Liver (tissue), 9 donors: ENCODE data around the gene PLCB1. TPM values are rescaled to one million over a fixed set of nuclear protein-coding genes. Genes with fewer than 3 reads are reported as not detected.
"Not testable (repeated sequence)": the region's sequence is repeated elsewhere in the genome, so short reads cannot be mapped to it uniquely, and the experiment has no call there.

Source experiments
- DNase-seq: peaks from one replicate; pipeline ENCODE4 v3.0.0-alpha.2; 2017; ENCODE audit warnings: low spot score
- H3K27ac ChIP-seq, 2 donors: one replicate each; pipeline ENCODE4 v1.7.0; 2013; ENCODE audit warnings: inconsistent platforms in 2 of 2, low read length in 2 of 2, control low read depth in 1 of 2, low read depth in 1 of 2, mild to moderate bottlenecking in 1 of 2
- H3K27me3 ChIP-seq, 4 donors: one replicate each; pipeline versions ENCODE4 v1.6.1 to v1.7.0; 2013; ENCODE audit warnings: low read length in 3 of 4, inconsistent platforms in 1 of 4, mild to moderate bottlenecking in 1 of 4, moderate library complexity in 1 of 4; ENCODE audit not compliant: control insufficient read depth in 4 of 4, insufficient read depth in 4 of 4
- H3K36me3 ChIP-seq, 4 donors: one replicate each; pipeline versions ENCODE4 v1.6.1 to v1.7.0; 2013; ENCODE audit warnings: low read length in 3 of 4, mild to moderate bottlenecking in 3 of 4, low read depth in 1 of 4, moderate library complexity in 1 of 4; ENCODE audit not compliant: control insufficient read depth in 4 of 4, insufficient read depth in 3 of 4
- H3K4me1 ChIP-seq, 4 donors: one replicate each; pipeline versions ENCODE4 v1.6.1 to v1.7.0; 2013; ENCODE audit warnings: low read length in 3 of 4, mild to moderate bottlenecking in 3 of 4, moderate library complexity in 1 of 4; ENCODE audit not compliant: control insufficient read depth in 4 of 4, insufficient read depth in 4 of 4
- H3K4me3 ChIP-seq, 3 donors: one replicate each; pipeline versions ENCODE4 v1.6.1 to v1.7.0; 2013; ENCODE audit warnings: low read length in 3 of 3, control low read depth in 1 of 3, low read depth in 1 of 3, mild to moderate bottlenecking in 1 of 3
- H3K9ac ChIP-seq, 2 donors: one replicate each; pipeline ENCODE4 v1.7.0; 2013; ENCODE audit warnings: low read length in 2 of 2, mild to moderate bottlenecking in 2 of 2, moderate library complexity in 2 of 2, control low read depth in 1 of 2, low read depth in 1 of 2
- H3K9me3 ChIP-seq, 4 donors: one replicate each; pipeline versions ENCODE4 v1.6.1 to v1.7.0; 2013; ENCODE audit warnings: low read length in 3 of 4; ENCODE audit not compliant: control insufficient read depth in 4 of 4
- EGR1 ChIP-seq, 2 donors: IDR thresholded peaks; 2 replicates each; pipeline ENCODE4 v1.6.1; 2016 to 2018; ENCODE audit warnings: antibody characterized with exemption in 2 of 2, low read depth in 2 of 2
- FOXA2 ChIP-seq: IDR thresholded peaks from 2 replicates; pipeline ENCODE4 v1.6.1; 2016; ENCODE audit warnings: antibody characterized with exemption
- GABPA ChIP-seq, 2 donors: IDR thresholded peaks in 1 of 2; conservative IDR thresholded peaks in 1 of 2; 2 replicates each; pipeline ENCODE4 v1.6.1; 2016; ENCODE audit warnings: antibody characterized with exemption in 2 of 2, mild to moderate bottlenecking in 1 of 2, moderate library complexity in 1 of 2
- HNF4A ChIP-seq, 2 donors: conservative IDR thresholded peaks; 2 replicates each; pipeline ENCODE4 v1.6.1; 2016; ENCODE audit warnings: antibody characterized with exemption in 2 of 2, mild to moderate bottlenecking in 2 of 2
- HNF4G ChIP-seq: IDR thresholded peaks from 2 replicates; pipeline ENCODE4 v1.6.1; 2016; ENCODE audit warnings: antibody characterized with exemption
- JUND ChIP-seq, 2 donors: IDR thresholded peaks; 2 replicates each; pipeline ENCODE4 v1.6.1; 2016; ENCODE audit warnings: antibody characterized with exemption in 2 of 2
- NR2F2 ChIP-seq: IDR thresholded peaks from 2 replicates; pipeline ENCODE4 v1.6.1; 2016; ENCODE audit warnings: antibody characterized with exemption
- RXRA ChIP-seq, 2 donors: IDR thresholded peaks; 2 replicates each; pipeline ENCODE4 v1.6.1; 2017 to 2018; ENCODE audit warnings: antibody characterized with exemption in 2 of 2, mild to moderate bottlenecking in 1 of 2
- SP1 ChIP-seq: IDR thresholded peaks from 2 replicates; pipeline ENCODE4 v1.6.1; 2018; ENCODE audit warnings: antibody characterized with exemption, mild to moderate bottlenecking
- TAF1 ChIP-seq: conservative IDR thresholded peaks from 2 replicates; pipeline ENCODE4 v1.6.1; 2016; ENCODE audit warnings: antibody characterized with exemption, mild to moderate bottlenecking
- YY1 ChIP-seq: IDR thresholded peaks from 2 replicates; pipeline ENCODE4 v1.6.1; 2016; ENCODE audit warnings: antibody characterized with exemption, mild to moderate bottlenecking
- WGBS: extraction: QIAGEN DNeasy Blood & Tissue Kit; methylation state at CpG from one replicate; pipeline ENCODE4 v1.1.7; 2013; 5-methylcytosine and 5-hydroxymethylcytosine counted together
- polyA plus RNA-seq, 2 donors: library from polyadenylated mRNA; stranded (reverse) in 1 of 2; unstranded in 1 of 2; fragments of 200-250 nt in 1 of 2; fragments of >200 nt in 1 of 2; fragmentation: Nextera tagmentation in 1 of 2; extraction: Ambion mirVana in 1 of 2; gene quantifications; one replicate each; pipeline versions ENCODE4 v1.2.1 to v1.2.3, GENCODE V29; 2013 to 2015
- total RNA-seq, 2 donors: library from RNA; depleted of rRNA; stranded (reverse); fragments of >200 nt; gene quantifications; one replicate each; pipeline ENCODE4 v1.2.3, GENCODE V29; 2014
- TF ChIP-seq, protein P1 (sequence below): fragments of 150-350 bp; IDR thresholded peaks from 2 replicates; pipeline ENCODE4 v1.5.1; 2017; ENCODE audit warnings: improper control_type of control experiment, low read depth, low read length; ENCODE audit not compliant: missing input control
- TF ChIP-seq, protein P2 (sequence below): IDR thresholded peaks from 2 replicates; pipeline ENCODE4 v1.6.1; 2016; ENCODE audit warnings: antibody characterized with exemption, mild to moderate bottlenecking
- TF ChIP-seq, protein P3 (sequence below): IDR thresholded peaks from 2 replicates; pipeline ENCODE4 v1.6.1; 2016; ENCODE audit warnings: antibody characterized with exemption
- TF ChIP-seq, protein P4 (sequence below): IDR thresholded peaks from 2 replicates; pipeline ENCODE4 v1.6.1; 2016; ENCODE audit warnings: antibody characterized with exemption
- donor health status: healthy.
- donor health status: healthy.
- donor health status: healthy.
- donor health status: healthy.
- donor health status: healthy.

The PLCB1 gene
- total and polyA plus RNA-seq, 4 donors: 3.7 to 13.5 (median 5.9) TPM

DNA sequence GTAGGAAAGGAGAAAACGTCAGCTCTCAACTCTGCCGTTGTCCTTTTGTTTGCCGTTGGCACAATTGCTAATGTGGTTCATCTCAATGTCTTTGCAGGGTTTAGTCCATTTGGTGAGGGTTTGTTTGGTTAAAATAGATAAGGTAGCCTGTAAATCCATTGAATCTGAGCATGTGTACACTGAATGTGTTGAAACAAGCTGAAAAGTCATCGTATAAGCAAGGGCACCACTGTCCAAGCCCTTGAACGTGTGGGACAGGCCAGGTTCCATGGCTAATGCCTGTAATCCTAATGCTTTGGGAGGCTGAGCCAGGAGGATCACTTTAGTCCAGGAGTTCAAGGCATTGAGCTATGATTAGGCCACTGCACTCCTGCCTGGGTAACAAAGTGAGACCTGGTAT lies 712.1 kb downstream of the PLCB1 start:
- H3K9ac ChIP-seq: no peak overlapping the region
- no peaks in the 10 kb centered on the region for H3K9me3 ChIP-seq
- 77% methylated on average over 5 of the region's 5 CpGs for WGBS
- H3K27ac ChIP-seq: no peak overlapping the region
- H3K4me1 ChIP-seq: no peaks in the 10 kb centered on the region
- H3K4me3 ChIP-seq: no peak overlapping the region
- no peaks in the 10 kb centered on the region for H3K36me3 ChIP-seq
- no peaks in the 10 kb centered on the region for H3K27me3 ChIP-seq
- no peak for DNase-seq
- no peak for TF ChIP-seq HNF4G
- TF ChIP-seq JUND (IDR thresholded peaks at IDR 0.05): no peak
- no peak for TF ChIP-seq EGR1 (IDR thresholded peaks at IDR 0.05; ENCODE audit: low read depth in 2 of 2)
- no peak for TF ChIP-seq NR2F2
- TF ChIP-seq RXRA (IDR thresholded peaks at IDR 0.05): no peak
- TF ChIP-seq, protein P1, sequence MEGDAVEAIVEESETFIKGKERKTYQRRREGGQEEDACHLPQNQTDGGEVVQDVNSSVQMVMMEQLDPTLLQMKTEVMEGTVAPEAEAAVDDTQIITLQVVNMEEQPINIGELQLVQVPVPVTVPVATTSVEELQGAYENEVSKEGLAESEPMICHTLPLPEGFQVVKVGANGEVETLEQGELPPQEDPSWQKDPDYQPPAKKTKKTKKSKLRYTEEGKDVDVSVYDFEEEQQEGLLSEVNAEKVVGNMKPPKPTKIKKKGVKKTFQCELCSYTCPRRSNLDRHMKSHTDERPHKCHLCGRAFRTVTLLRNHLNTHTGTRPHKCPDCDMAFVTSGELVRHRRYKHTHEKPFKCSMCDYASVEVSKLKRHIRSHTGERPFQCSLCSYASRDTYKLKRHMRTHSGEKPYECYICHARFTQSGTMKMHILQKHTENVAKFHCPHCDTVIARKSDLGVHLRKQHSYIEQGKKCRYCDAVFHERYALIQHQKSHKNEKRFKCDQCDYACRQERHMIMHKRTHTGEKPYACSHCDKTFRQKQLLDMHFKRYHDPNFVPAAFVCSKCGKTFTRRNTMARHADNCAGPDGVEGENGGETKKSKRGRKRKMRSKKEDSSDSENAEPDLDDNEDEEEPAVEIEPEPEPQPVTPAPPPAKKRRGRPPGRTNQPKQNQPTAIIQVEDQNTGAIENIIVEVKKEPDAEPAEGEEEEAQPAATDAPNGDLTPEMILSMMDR: no peak
- no peak for TF ChIP-seq SP1
- TF ChIP-seq YY1: no peak
- TF ChIP-seq, protein P2, sequence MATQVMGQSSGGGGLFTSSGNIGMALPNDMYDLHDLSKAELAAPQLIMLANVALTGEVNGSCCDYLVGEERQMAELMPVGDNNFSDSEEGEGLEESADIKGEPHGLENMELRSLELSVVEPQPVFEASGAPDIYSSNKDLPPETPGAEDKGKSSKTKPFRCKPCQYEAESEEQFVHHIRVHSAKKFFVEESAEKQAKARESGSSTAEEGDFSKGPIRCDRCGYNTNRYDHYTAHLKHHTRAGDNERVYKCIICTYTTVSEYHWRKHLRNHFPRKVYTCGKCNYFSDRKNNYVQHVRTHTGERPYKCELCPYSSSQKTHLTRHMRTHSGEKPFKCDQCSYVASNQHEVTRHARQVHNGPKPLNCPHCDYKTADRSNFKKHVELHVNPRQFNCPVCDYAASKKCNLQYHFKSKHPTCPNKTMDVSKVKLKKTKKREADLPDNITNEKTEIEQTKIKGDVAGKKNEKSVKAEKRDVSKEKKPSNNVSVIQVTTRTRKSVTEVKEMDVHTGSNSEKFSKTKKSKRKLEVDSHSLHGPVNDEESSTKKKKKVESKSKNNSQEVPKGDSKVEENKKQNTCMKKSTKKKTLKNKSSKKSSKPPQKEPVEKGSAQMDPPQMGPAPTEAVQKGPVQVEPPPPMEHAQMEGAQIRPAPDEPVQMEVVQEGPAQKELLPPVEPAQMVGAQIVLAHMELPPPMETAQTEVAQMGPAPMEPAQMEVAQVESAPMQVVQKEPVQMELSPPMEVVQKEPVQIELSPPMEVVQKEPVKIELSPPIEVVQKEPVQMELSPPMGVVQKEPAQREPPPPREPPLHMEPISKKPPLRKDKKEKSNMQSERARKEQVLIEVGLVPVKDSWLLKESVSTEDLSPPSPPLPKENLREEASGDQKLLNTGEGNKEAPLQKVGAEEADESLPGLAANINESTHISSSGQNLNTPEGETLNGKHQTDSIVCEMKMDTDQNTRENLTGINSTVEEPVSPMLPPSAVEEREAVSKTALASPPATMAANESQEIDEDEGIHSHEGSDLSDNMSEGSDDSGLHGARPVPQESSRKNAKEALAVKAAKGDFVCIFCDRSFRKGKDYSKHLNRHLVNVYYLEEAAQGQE: no peak
- TF ChIP-seq, protein P3, sequence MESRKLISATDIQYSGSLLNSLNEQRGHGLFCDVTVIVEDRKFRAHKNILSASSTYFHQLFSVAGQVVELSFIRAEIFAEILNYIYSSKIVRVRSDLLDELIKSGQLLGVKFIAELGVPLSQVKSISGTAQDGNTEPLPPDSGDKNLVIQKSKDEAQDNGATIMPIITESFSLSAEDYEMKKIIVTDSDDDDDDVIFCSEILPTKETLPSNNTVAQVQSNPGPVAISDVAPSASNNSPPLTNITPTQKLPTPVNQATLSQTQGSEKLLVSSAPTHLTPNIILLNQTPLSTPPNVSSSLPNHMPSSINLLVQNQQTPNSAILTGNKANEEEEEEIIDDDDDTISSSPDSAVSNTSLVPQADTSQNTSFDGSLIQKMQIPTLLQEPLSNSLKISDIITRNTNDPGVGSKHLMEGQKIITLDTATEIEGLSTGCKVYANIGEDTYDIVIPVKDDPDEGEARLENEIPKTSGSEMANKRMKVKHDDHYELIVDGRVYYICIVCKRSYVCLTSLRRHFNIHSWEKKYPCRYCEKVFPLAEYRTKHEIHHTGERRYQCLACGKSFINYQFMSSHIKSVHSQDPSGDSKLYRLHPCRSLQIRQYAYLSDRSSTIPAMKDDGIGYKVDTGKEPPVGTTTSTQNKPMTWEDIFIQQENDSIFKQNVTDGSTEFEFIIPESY: no peak

DNA sequence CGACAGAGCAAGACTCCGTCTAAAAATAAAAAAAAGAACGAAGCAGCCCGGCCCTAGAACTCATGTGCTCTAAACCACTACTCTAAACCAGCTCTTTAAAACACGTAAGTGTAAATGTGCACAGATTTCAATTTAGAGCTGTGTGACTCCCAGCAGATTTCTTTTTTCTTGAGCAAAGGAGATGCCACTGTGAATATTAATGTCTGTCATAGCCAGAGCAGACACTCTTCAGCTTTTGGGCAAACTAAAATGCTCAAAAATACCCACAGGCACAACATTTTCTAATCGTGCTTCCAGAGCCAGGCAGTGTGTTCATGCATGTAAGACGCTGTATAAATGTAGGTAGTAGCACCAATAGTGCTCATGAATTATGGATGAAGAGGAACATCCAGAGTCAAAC lies 717.9 kb downstream of the PLCB1 start:
- no peaks in the 10 kb centered on the region for H3K36me3 ChIP-seq
- WGBS: 93% methylated on average over 7 of the region's 7 CpGs
- no peak overlapping the region for H3K4me3 ChIP-seq
- no peaks in the 10 kb centered on the region for H3K9me3 ChIP-seq
- DNase-seq: no peak
- peaks cover 0 to 6% (median 0%) of the 10 kb centered on the region in 4 donors for H3K4me1 ChIP-seq
- TF ChIP-seq HNF4A (conservative IDR thresholded peaks at IDR 0.05) (no peak), HNF4G (no peak), EGR1 (IDR thresholded peaks at IDR 0.05; ENCODE audit: low read depth in 2 of 2) (no peak)
- no peak overlapping the region for H3K27ac ChIP-seq
- H3K9ac ChIP-seq: no peak overlapping the region
- no peaks in the 10 kb centered on the region for H3K27me3 ChIP-seq

DNA sequence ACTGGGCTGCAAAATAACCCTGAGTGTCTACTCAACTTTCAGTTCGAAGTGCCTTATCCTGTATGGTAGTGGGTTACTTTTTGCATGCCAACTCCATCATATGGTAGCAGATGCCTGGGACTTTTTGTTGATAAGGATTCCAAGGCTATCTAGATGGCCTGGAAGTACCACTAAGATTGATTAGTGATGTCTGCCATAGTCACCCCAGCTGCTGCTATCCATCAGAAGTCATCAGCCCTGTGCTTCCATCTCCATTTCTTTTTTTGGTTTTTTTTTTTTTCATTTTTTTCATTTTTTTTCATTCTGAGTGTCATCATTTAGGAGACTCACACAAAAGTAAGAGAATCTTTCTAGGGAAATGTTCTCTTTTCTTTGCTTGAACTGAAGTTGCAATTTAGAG lies 719.4 kb downstream of the PLCB1 start:
- Histone ChIP-seq H3K27me3 (no peaks in the 10 kb centered on the region), H3K27ac (no peak overlapping the region)

DNA sequence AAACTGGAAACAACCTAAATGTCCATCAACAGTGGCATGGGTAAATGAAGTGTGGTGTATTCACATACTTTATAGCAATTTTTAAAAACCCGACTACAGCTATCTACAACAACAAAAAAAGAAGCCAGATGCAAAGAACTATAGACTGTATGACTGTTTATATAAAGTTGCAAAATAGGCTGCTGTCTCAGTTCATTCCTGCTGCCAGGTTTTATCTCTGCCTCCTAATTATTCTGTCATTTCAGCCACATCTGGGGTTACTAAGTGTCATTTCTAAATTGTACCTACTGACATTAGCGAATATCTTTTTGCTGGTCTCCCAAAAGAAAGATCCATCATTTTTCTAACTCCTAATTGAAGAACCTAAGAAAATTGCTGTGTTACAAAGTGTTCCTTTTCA lies 719.9 kb downstream of the PLCB1 start:
- DNase-seq, H3K27ac ChIP-seq, H3K4me3 ChIP-seq, H3K36me3 ChIP-seq, H3K27me3 ChIP-seq, H3K9me3 ChIP-seq, H3K9ac ChIP-seq, H3K4me1 ChIP-seq: not testable (repeated sequence)
- 81% methylated on average over 2 of the region's 2 CpGs for WGBS

More for the DNA sequence above, 719.4 kb downstream of the PLCB1 start:
- Histone ChIP-seq H3K4me1 (peaks cover 0 to 6% (median 0%) of the 10 kb centered on the region in 4 donors), H3K9me3 (no peaks in the 10 kb centered on the region), H3K4me3 (no peak overlapping the region), H3K9ac (no peak overlapping the region), H3K36me3 (no peaks in the 10 kb centered on the region)
- WGBS: 86% methylated on average over 1 of the region's 1 CpG
- TF ChIP-seq, protein P3: no peak
- TF ChIP-seq JUND (IDR thresholded peaks at IDR 0.05): no peak
- TF ChIP-seq NR2F2: no peak
- no peak for TF ChIP-seq FOXA2
- TF ChIP-seq, protein P4, sequence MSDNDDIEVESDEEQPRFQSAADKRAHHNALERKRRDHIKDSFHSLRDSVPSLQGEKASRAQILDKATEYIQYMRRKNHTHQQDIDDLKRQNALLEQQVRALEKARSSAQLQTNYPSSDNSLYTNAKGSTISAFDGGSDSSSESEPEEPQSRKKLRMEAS: no peak
- TF ChIP-seq TAF1: no peak
- TF ChIP-seq GABPA (IDR thresholded peaks at IDR 0.05 in 1 of 2, conservative IDR thresholded peaks at IDR 0.05 in 1 of 2): no peak
- no peak for DNase-seq
